ENCODE results near the gene HNRNPR. TPM values are rescaled to one million over a fixed set of nuclear protein-coding genes. Genes with fewer than 3 reads are reported as not detected.

Gene HNRNPR
- total and polyA plus RNA-seq, 2 donors (not counting 1 experiment from before 2014, with no cell fraction given) = 59.1 to 141 TPM

GRCh38 chr1:23371987-23372880, 28.1 kb upstream of the HNRNPR start:
- no peak for DNase-seq (ENCODE audit: low read depth in 2 of 2)
- Histone ChIP-seq H4K20me1 (ENCODE audit: control insufficient read depth, extremely low read depth, insufficient read depth, low read length) (no peaks in the 10 kb centered on the region), H3K4me2 (ENCODE audit: extremely low read depth, insufficient read depth, low read length) (no peak overlapping the region), H3K27me3 (ENCODE audit: control insufficient read depth, insufficient read depth, low read length) (no peaks in the 10 kb centered on the region), H3K27ac (ENCODE audit: insufficient read depth, low read length) (no peak overlapping the region), H3K4me1 (ENCODE audit: control insufficient read depth, extremely low read depth, insufficient read depth, low read length) (peaks cover 14% of the 10 kb centered on the region), H3K4me3 (replicated peaks in 1 of 4; ENCODE audit: control extremely low read depth in 1 of 4, insufficient read depth in 1 of 4, low read depth in 3 of 4, low read length in 4 of 4) (no peak overlapping the region), H3K36me3 (ENCODE audit: control insufficient read depth, insufficient read depth, low read length) (peaks cover 2% of the 10 kb centered on the region), H2AFZ (ENCODE audit: low read length) (no peak overlapping the region), H3K79me2 (ENCODE audit: control insufficient read depth, insufficient read depth, low read length) (peaks cover 16% of the 10 kb centered on the region), H3K9ac (ENCODE audit: insufficient read depth, low read length) (no peak overlapping the region), H3K9me3 (ENCODE audit: control insufficient read depth, insufficient read depth, low read depth, low read length) (no peaks in the 10 kb centered on the region)
- TF ChIP-seq EZH2 (IDR thresholded peaks at IDR 0.05; ENCODE audit: low read length, missing control alignments) (no peak), CTCF (conservative IDR thresholded peaks at IDR 0.05 in 1 of 2, IDR thresholded peaks at IDR 0.05 in 1 of 2; ENCODE audit: low read depth in 1 of 2, low read length in 2 of 2) (no peak)

- H4K20me1 ChIP-seq (ENCODE audit: control insufficient read depth, extremely low read depth, insufficient read depth, low read length) = no peaks in the 10 kb centered on the region
- peak overlapping the region in 2 of 4 experiments; percentile 90 to 100 for H3K4me3 ChIP-seq (replicated peaks in 1 of 4; ENCODE audit: control extremely low read depth in 1 of 4, insufficient read depth in 1 of 4, low read depth in 3 of 4, low read length in 4 of 4)
- peaks cover 10% of the 10 kb centered on the region for H3K4me1 ChIP-seq (ENCODE audit: control insufficient read depth, extremely low read depth, insufficient read depth, low read length)
- no peak overlapping the region for H3K9ac ChIP-seq (ENCODE audit: insufficient read depth, low read length)
- peak overlapping the region; percentile 96 for H3K27ac ChIP-seq (ENCODE audit: insufficient read depth, low read length)
- no peak for TF ChIP-seq CTCF (conservative IDR thresholded peaks at IDR 0.05 in 1 of 2, IDR thresholded peaks at IDR 0.05 in 1 of 2; ENCODE audit: low read depth in 1 of 2, low read length in 2 of 2)
- no peak for TF ChIP-seq EZH2 (IDR thresholded peaks at IDR 0.05; ENCODE audit: low read length, missing control alignments)
- H3K4me2 ChIP-seq (ENCODE audit: extremely low read depth, insufficient read depth, low read length) = peak overlapping the region; percentile 89
- no peak overlapping the region for H2AFZ ChIP-seq (ENCODE audit: low read length)
- H3K27me3 ChIP-seq (ENCODE audit: control insufficient read depth, insufficient read depth, low read length) = no peaks in the 10 kb centered on the region
- H3K9me3 ChIP-seq (ENCODE audit: control insufficient read depth, insufficient read depth, low read depth, low read length) = no peaks in the 10 kb centered on the region
- H3K36me3 ChIP-seq (ENCODE audit: control insufficient read depth, insufficient read depth, low read length) = peaks cover 3% of the 10 kb centered on the region
- peaks cover 20% of the 10 kb centered on the region for H3K79me2 ChIP-seq (ENCODE audit: control insufficient read depth, insufficient read depth, low read length)
- DNase-seq (ENCODE audit: low read depth in 2 of 2) = peak; percentile 47 to 62
These were observed 26.9 kb upstream of the HNRNPR start for GRCh38 chr1:23370709-23371584.

GRCh38 chr1:23370330-23370708, 26.2 kb upstream of the HNRNPR start:
- peak overlapping the region; percentile 89 for H3K4me2 ChIP-seq (ENCODE audit: extremely low read depth, insufficient read depth, low read length)
- H3K27me3 ChIP-seq (ENCODE audit: control insufficient read depth, insufficient read depth, low read length) = no peaks in the 10 kb centered on the region
- peak overlapping the region; percentile 96 for H3K27ac ChIP-seq (ENCODE audit: insufficient read depth, low read length)
- peak overlapping the region; percentile 5 for H3K9ac ChIP-seq (ENCODE audit: insufficient read depth, low read length)
- peak in 1 of 2 donors; percentile 63 for DNase-seq (ENCODE audit: low read depth in 2 of 2)
- no peak overlapping the region for H2AFZ ChIP-seq (ENCODE audit: low read length)
- H3K79me2 ChIP-seq (ENCODE audit: control insufficient read depth, insufficient read depth, low read length) = peaks cover 20% of the 10 kb centered on the region
- H3K4me3 ChIP-seq (replicated peaks in 1 of 4; ENCODE audit: control extremely low read depth in 1 of 4, insufficient read depth in 1 of 4, low read depth in 3 of 4, low read length in 4 of 4) = peak overlapping the region; percentile 90 to 100 (median 96)
- H4K20me1 ChIP-seq (ENCODE audit: control insufficient read depth, extremely low read depth, insufficient read depth, low read length) = no peaks in the 10 kb centered on the region
- H3K36me3 ChIP-seq (ENCODE audit: control insufficient read depth, insufficient read depth, low read length) = peaks cover 3% of the 10 kb centered on the region
- H3K9me3 ChIP-seq (ENCODE audit: control insufficient read depth, insufficient read depth, low read depth, low read length) = no peaks in the 10 kb centered on the region
- no peak for TF ChIP-seq CTCF (conservative IDR thresholded peaks at IDR 0.05 in 1 of 2, IDR thresholded peaks at IDR 0.05 in 1 of 2; ENCODE audit: low read depth in 1 of 2, low read length in 2 of 2)
- TF ChIP-seq EZH2 (IDR thresholded peaks at IDR 0.05; ENCODE audit: low read length, missing control alignments) = no peak
- peaks cover 10% of the 10 kb centered on the region for H3K4me1 ChIP-seq (ENCODE audit: control insufficient read depth, extremely low read depth, insufficient read depth, low read length)

Data from fibroblast of lung (primary cell).